ENCODE measurements around the gene RGS6. TPM values are rescaled to one million over a fixed set of nuclear protein-coding genes. Genes with fewer than 3 reads are reported as not detected.
"Not testable (repeated sequence)": the region's sequence is repeated elsewhere in the genome, so short reads cannot be mapped to it uniquely, and the experiment has no call there.

The RGS6 gene
- under 1 TPM; 0.10 to 0.44 TPM for total RNA-seq

- Mint-ChIP-seq H3K27me3 (peaks cover 78% of the 10 kb centered on the region), H3K27ac (peak within 1 kb of the TSS; percentile 7), H3K4me1 (peaks cover 12% of the 10 kb centered on the region), H3K4me3 (peak within 1 kb of the TSS; percentile 67), H3K9me3 (no peaks in the 10 kb centered on the region), H3K36me3 (no peaks in the 10 kb centered on the region)
- DNase-seq, result peak; percentile 58
These were observed at the start of gene RGS6 for GRCh38 chr14:71932229-71932981. Gene RGS6 (plus strand): TSS chr14:71932429.

- DNase-seq, result no peak
- Mint-ChIP-seq H3K9me3 (peaks cover 16% of the 10 kb centered on the region), H3K4me3 (no peak overlapping the region), H3K36me3 (peaks cover 2% of the 10 kb centered on the region), H3K4me1 (no peaks in the 10 kb centered on the region), H3K27ac (no peak overlapping the region), H3K27me3 (peaks cover 26% of the 10 kb centered on the region)
These were observed 49.1 kb upstream of the RGS6 start for GRCh38 chr14:71883094-71883493.

- peaks cover 8% of the 10 kb centered on the region for H3K9me3 Mint-ChIP-seq
- DNase-seq, result no peak
- no peak overlapping the region for H3K4me3 Mint-ChIP-seq
- peaks cover 35% of the 10 kb centered on the region for H3K27me3 Mint-ChIP-seq
- no peak overlapping the region for H3K27ac Mint-ChIP-seq
- peaks cover 2% of the 10 kb centered on the region for H3K4me1 Mint-ChIP-seq
- peaks cover 2% of the 10 kb centered on the region for H3K36me3 Mint-ChIP-seq
These were observed 46.9 kb upstream of the RGS6 start for GRCh38 chr14:71885301-71885700.

GRCh38 chr14:71887802-71888201 lies 44.4 kb upstream of the RGS6 start:
- not testable (repeated sequence) for H3K4me1 Mint-ChIP-seq, H3K9me3 Mint-ChIP-seq, DNase-seq, H3K27ac Mint-ChIP-seq, H3K4me3 Mint-ChIP-seq, H3K36me3 Mint-ChIP-seq
- peaks cover 30% of the 10 kb centered on the region for H3K27me3 Mint-ChIP-seq

GRCh38 chr14:71890541-71890940 lies 41.7 kb upstream of the RGS6 start:
- H3K4me3 Mint-ChIP-seq, result no peak overlapping the region
- H3K9me3 Mint-ChIP-seq, result peaks cover 8% of the 10 kb centered on the region
- H3K36me3 Mint-ChIP-seq, result no peaks in the 10 kb centered on the region
- no peak overlapping the region for H3K27ac Mint-ChIP-seq
- DNase-seq, result no peak
- H3K4me1 Mint-ChIP-seq, result peaks cover 5% of the 10 kb centered on the region
- H3K27me3 Mint-ChIP-seq, result peaks cover 27% of the 10 kb centered on the region

GRCh38 chr14:71891185-71891584 lies 41.0 kb upstream of the RGS6 start:
- Mint-ChIP-seq H3K4me3 (no peak overlapping the region), H3K36me3 (no peaks in the 10 kb centered on the region), H3K27me3 (peaks cover 27% of the 10 kb centered on the region), H3K9me3 (peaks cover 8% of the 10 kb centered on the region), H3K27ac (no peak overlapping the region), H3K4me1 (peaks cover 5% of the 10 kb centered on the region)
- DNase-seq, result no peak

GRCh38 chr14:71891970-71892369 lies 40.3 kb upstream of the RGS6 start:
- Mint-ChIP-seq H3K27ac (no peak overlapping the region), H3K4me1 (peaks cover 5% of the 10 kb centered on the region), H3K9me3 (peaks cover 8% of the 10 kb centered on the region), H3K27me3 (peaks cover 27% of the 10 kb centered on the region), H3K36me3 (no peaks in the 10 kb centered on the region), H3K4me3 (no peak overlapping the region)
- DNase-seq, result no peak

- no peak for DNase-seq
- Mint-ChIP-seq H3K4me1 (no peaks in the 10 kb centered on the region), H3K4me3 (no peak overlapping the region), H3K27ac (no peak overlapping the region), H3K36me3 (no peaks in the 10 kb centered on the region), H3K9me3 (peaks cover 2% of the 10 kb centered on the region), H3K27me3 (peaks cover 21% of the 10 kb centered on the region)
These were observed 27.2 kb upstream of the RGS6 start for GRCh38 chr14:71905031-71905430.

GRCh38 chr14:71905860-71906259 lies 26.4 kb upstream of the RGS6 start:
- H3K27me3 Mint-ChIP-seq, result peaks cover 27% of the 10 kb centered on the region
- H3K4me3 Mint-ChIP-seq, result no peak overlapping the region
- H3K27ac Mint-ChIP-seq, result no peak overlapping the region
- DNase-seq, result no peak
- no peaks in the 10 kb centered on the region for H3K36me3 Mint-ChIP-seq
- H3K9me3 Mint-ChIP-seq, result no peaks in the 10 kb centered on the region
- no peaks in the 10 kb centered on the region for H3K4me1 Mint-ChIP-seq

GRCh38 chr14:71907793-71908515 lies 24.3 kb upstream of the RGS6 start:
- peaks cover 34% of the 10 kb centered on the region for H3K27me3 Mint-ChIP-seq

GRCh38 chr14:71911669-71912068 lies 20.6 kb upstream of the RGS6 start:
- Mint-ChIP-seq H3K9me3 (no peaks in the 10 kb centered on the region), H3K27me3 (peaks cover 48% of the 10 kb centered on the region), H3K36me3 (no peaks in the 10 kb centered on the region), H3K4me3 (no peak overlapping the region), H3K4me1 (no peaks in the 10 kb centered on the region), H3K27ac (no peak overlapping the region)
- DNase-seq, result no peak

More at GRCh38 chr14:71907793-71908515, 24.3 kb upstream of the RGS6 start:
- Mint-ChIP-seq H3K36me3 (no peaks in the 10 kb centered on the region), H3K4me1 (no peaks in the 10 kb centered on the region), H3K27ac (no peak overlapping the region), H3K9me3 (no peaks in the 10 kb centered on the region), H3K4me3 (no peak overlapping the region)
- DNase-seq, result no peak

- no peak for DNase-seq
- Mint-ChIP-seq H3K36me3 (no peaks in the 10 kb centered on the region), H3K4me1 (no peaks in the 10 kb centered on the region), H3K9me3 (no peaks in the 10 kb centered on the region), H3K27me3 (peaks cover 49% of the 10 kb centered on the region), H3K4me3 (no peak overlapping the region), H3K27ac (no peak overlapping the region)
These were observed 18.9 kb upstream of the RGS6 start for GRCh38 chr14:71913342-71913741.

GRCh38 chr14:71918955-71919354 lies 13.3 kb upstream of the RGS6 start:
- Mint-ChIP-seq H3K27me3 (peaks cover 44% of the 10 kb centered on the region), H3K4me1 (no peaks in the 10 kb centered on the region), H3K9me3 (peaks cover 2% of the 10 kb centered on the region), H3K4me3 (no peak overlapping the region), H3K36me3 (no peaks in the 10 kb centered on the region), H3K27ac (no peak overlapping the region)
- DNase-seq, result no peak

GRCh38 chr14:71923513-71923912 lies 8.7 kb upstream of the RGS6 start:
- Mint-ChIP-seq H3K4me3 (no peak overlapping the region), H3K27me3 (peaks cover 34% of the 10 kb centered on the region), H3K9me3 (peaks cover 2% of the 10 kb centered on the region), H3K36me3 (no peaks in the 10 kb centered on the region), H3K4me1 (no peaks in the 10 kb centered on the region), H3K27ac (no peak overlapping the region)
- DNase-seq, result no peak

GRCh38 chr14:71931492-71932228 lies 569 bp upstream of the RGS6 start:
- H3K27ac Mint-ChIP-seq, result no peak overlapping the region
- H3K4me1 Mint-ChIP-seq, result peaks cover 12% of the 10 kb centered on the region
- DNase-seq, result no peak
- peak overlapping the region; percentile 5 for H3K4me3 Mint-ChIP-seq
- H3K36me3 Mint-ChIP-seq, result no peaks in the 10 kb centered on the region
- no peaks in the 10 kb centered on the region for H3K9me3 Mint-ChIP-seq
- peaks cover 76% of the 10 kb centered on the region for H3K27me3 Mint-ChIP-seq

Data from activated naive CD8-positive, alpha-beta T cell treated with anti-CD3 and anti-CD28 coated beads for 36 hours (primary cell).